Type B pancreatic cell (in vitro differentiated cells): ENCODE results near the gene GPRIN2. TPM values are rescaled to one million over a fixed set of nuclear protein-coding genes. Genes with fewer than 3 reads are reported as not detected.

Experiments used
- DNase-seq: peaks from one replicate; pipeline ENCODE4 v3.0.0; 2021; ENCODE audit warnings: mixed read lengths; ENCODE audit not compliant: unreplicated experiment; ENCODE audit errors: extremely low spot score
- H3K27ac Mint-ChIP-seq: 2 replicates; pipeline ENCODE4 v1.8.0; 2021; ENCODE audit warnings: mild to moderate bottlenecking, mixed read lengths
- H3K27me3 Mint-ChIP-seq: 2 replicates; pipeline ENCODE4 v1.8.0; 2021; ENCODE audit warnings: mixed read lengths
- H3K36me3 Mint-ChIP-seq: 2 replicates; pipeline ENCODE4 v1.8.0; 2021; ENCODE audit warnings: mixed read lengths
- H3K4me1 Mint-ChIP-seq: one replicate; pipeline ENCODE4 v1.8.0; 2021; ENCODE audit warnings: mixed read lengths; ENCODE audit not compliant: unreplicated experiment
- H3K4me3 Mint-ChIP-seq: 2 replicates; pipeline ENCODE4 v1.8.0; 2021; ENCODE audit warnings: mild to moderate bottlenecking, mixed read lengths
- H3K9me3 Mint-ChIP-seq: 2 replicates; pipeline ENCODE4 v1.8.0; 2021; ENCODE audit warnings: mixed read lengths
- total RNA-seq: library from RNA; stranded (reverse); gene quantifications from 2 replicates; pipeline ENCODE4 v1.2.1, GENCODE V29; 2021; ENCODE audit warnings: low replicate concordance
- TF ChIP-seq, protein P1 (sequence below): fragments of 200-600 bp; sonication (generic); conservative IDR thresholded peaks from 2 replicates; pipeline ENCODE4 v1.5.0; 2021; ENCODE audit warnings: antibody characterized with exemption, mild to moderate bottlenecking

The GPRIN2 gene
- total RNA-seq, 1 donor from 2014 or later, result 7.0 TPM

DNA sequence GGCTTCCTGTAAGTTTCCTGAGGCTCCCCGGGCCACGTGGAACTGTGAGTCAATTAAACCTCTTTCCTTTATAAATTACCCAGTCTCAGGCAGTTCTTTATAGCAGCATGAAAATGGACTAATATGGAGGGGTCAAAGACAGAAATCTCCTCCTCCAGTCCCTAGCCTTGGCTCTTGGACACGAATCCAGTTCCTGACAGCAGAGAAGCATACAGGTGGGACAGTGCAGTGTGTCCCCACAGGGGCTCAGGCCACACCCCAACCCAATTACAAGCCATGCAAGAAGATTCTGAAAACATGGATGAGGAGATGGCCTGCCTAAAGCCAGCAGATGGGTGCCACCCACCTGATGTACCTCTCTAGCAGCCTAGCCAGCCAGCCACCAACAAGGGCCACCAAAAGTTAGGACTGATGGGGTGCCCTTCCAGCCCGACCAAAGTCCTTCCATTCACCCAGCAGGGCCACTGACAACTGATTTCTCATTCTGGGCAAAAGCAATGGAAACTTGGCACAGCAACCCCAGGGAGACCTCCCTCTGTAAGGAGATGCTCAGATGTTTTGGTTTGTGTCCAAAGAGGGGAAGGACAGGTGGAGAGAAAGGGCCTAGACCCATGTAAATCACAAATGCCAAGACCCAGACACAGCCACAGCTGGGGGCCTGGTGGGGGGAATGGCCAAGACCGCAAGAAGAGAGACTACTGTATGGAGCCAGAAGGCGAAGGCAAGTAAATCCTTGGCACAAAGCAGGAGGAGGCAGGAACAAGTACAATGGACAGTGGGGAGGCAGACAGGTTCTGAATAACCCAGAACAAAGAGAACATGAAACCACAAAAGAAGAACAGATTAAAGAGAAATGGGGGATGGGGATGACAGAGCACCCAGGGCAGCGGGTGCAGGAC, 13.6 kb downstream of the GPRIN2 start:
- TF ChIP-seq, protein P1, sequence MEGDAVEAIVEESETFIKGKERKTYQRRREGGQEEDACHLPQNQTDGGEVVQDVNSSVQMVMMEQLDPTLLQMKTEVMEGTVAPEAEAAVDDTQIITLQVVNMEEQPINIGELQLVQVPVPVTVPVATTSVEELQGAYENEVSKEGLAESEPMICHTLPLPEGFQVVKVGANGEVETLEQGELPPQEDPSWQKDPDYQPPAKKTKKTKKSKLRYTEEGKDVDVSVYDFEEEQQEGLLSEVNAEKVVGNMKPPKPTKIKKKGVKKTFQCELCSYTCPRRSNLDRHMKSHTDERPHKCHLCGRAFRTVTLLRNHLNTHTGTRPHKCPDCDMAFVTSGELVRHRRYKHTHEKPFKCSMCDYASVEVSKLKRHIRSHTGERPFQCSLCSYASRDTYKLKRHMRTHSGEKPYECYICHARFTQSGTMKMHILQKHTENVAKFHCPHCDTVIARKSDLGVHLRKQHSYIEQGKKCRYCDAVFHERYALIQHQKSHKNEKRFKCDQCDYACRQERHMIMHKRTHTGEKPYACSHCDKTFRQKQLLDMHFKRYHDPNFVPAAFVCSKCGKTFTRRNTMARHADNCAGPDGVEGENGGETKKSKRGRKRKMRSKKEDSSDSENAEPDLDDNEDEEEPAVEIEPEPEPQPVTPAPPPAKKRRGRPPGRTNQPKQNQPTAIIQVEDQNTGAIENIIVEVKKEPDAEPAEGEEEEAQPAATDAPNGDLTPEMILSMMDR, result no peak
- Mint-ChIP-seq H3K4me1 (peaks cover 15% of the 10 kb centered on the region), H3K27me3 (peaks cover 37% of the 10 kb centered on the region), H3K36me3 (peaks cover 3% of the 10 kb centered on the region), H3K9me3 (no peaks in the 10 kb centered on the region), H3K4me3 (peak overlapping the region; percentile 67), H3K27ac (peak overlapping the region; percentile 5)
- DNase-seq, result peak; percentile 70

DNA sequence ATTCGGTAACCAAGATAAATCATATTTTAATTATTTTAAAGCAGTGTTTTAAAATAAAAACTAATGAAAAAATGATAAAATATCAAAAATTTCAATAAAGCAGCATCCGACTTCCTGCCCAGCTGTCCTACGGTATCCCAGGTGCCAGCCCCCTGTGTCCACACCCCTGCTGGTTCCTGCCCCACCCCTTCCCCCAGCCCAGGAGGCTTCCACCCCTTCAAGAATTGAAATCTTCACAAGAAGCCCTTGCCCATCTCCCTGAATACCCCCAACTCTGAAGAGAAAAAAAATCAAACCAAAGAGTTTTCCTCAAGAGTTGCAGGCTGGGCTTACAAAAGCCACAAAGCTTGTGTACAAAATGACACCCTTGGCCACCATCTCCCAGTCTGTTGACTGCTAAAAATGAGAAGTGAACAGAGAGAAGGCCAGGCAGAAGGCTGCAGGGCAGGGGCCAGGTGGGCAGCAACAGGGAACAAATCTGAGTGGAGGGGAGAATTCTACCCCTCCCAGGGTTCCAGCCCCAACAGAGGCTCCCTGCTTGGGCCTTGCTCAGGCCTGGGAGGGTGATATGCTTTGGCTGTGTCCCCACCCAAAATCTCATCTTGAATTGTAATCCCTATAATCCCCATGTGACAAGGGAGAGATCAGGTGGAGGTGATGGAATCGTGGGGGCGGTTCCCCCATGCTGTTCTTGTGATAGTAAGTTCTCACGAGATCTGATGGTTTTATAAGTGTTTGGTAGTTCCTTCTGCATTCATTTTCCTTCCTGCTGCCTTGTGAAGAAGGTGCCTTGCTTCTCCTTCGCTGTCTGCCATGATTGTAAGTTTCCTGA, 14.5 kb downstream of the GPRIN2 start:
- peak; percentile 65 for DNase-seq
- peak overlapping the region; percentile 67 for H3K4me3 Mint-ChIP-seq
- TF ChIP-seq, protein P1, result no peak
- peak overlapping the region; percentile 5 for H3K27ac Mint-ChIP-seq
- peaks cover 3% of the 10 kb centered on the region for H3K36me3 Mint-ChIP-seq
- no peaks in the 10 kb centered on the region for H3K9me3 Mint-ChIP-seq
- H3K27me3 Mint-ChIP-seq, result peaks cover 44% of the 10 kb centered on the region
- peaks cover 15% of the 10 kb centered on the region for H3K4me1 Mint-ChIP-seq

DNA sequence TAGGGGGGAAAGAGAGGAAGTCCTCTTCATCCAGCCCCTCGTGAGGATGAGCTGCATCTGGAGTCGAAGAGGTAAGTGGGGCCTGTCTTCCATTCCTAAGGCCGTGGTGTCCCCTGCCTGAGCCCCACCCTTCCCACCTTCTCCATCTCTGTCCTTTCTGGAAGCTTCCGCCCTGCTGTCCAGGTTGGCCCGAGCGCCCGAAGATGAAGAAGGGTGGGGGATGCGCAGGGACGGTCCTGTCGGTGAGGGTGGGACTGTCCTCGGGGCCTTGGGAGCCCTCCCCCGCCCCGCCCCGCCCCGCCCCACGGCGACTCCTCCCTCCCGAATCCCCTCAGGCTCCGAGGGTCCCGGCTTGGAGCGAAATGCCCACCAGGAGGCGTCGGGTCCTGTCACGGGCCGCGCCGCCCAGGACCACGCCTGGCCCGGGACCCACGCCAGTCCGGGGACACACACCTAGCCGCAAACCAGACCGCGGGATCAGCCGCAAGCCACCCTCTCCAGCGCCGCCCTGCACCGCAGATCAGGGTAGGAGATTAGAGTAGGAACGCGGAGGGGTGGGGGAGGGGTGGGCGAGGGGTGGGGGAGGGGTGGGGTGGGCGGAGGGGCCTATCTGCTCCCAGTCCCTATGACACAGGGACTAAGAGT, 15.3 kb downstream of the GPRIN2 start:
- peak; percentile 81 for DNase-seq
- Mint-ChIP-seq H3K4me3 (peak overlapping the region; percentile 80), H3K27ac (no peak overlapping the region), H3K36me3 (peaks cover 3% of the 10 kb centered on the region), H3K27me3 (peaks cover 49% of the 10 kb centered on the region), H3K9me3 (no peaks in the 10 kb centered on the region), H3K4me1 (peaks cover 15% of the 10 kb centered on the region)
- TF ChIP-seq, protein P1, result peak; percentile 79

DNA sequence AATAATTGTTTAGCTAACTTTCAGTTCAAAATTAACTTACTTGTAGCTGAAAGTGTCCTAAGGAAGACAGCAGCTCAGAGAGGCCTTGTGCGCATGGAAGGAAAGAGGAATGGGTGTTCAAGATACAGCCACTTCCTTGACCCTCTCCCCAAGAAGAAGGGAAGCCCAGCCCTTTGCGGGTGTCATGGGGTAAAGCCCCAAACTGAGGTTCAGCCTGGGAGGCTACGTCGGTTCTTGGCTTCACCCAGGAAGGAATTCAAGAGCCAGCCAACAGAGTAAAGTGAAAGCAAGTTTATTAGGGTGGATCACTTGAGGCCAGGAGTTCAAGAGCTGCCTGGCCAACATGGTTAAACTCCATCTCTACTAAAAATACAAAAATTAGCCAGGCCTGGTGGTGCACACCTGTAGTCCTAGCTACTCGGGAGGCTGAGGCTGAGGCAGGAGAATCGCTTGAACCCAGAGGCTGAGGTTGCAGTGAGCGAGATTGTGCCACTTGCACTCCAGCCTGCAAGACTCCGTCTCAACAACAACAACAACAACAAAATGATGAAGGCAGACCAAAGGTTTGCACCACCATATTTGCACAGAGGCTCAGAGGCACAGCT, 15.9 kb downstream of the GPRIN2 start:
- TF ChIP-seq, protein P1, result no peak
- peaks cover 49% of the 10 kb centered on the region for H3K27me3 Mint-ChIP-seq
- DNase-seq, result peak; percentile 67
- no peaks in the 10 kb centered on the region for H3K9me3 Mint-ChIP-seq
- peak overlapping the region; percentile 80 for H3K4me3 Mint-ChIP-seq
- peak overlapping the region; percentile 89 for H3K27ac Mint-ChIP-seq
- peaks cover 15% of the 10 kb centered on the region for H3K4me1 Mint-ChIP-seq
- peaks cover 3% of the 10 kb centered on the region for H3K36me3 Mint-ChIP-seq
